ENCODE results near the gene GDF2.

The GDF2 gene

GRCh38 chr10:47335906-47336305, 13.7 kb downstream of the GDF2 start:
- DNase-seq, result no peak

GRCh38 chr10:47336387-47337134, 14.3 kb downstream of the GDF2 start:
- no peak for DNase-seq

GRCh38 chr10:47337310-47337709, 15.1 kb downstream of the GDF2 start:
- no peak for DNase-seq

- DNase-seq, result no peak
Observed at GRCh38 chr10:47339186-47339735, 17.0 kb downstream of the GDF2 start.

GRCh38 chr10:47339759-47340607, 17.7 kb downstream of the GDF2 start:
- DNase-seq, result no peak

GRCh38 chr10:47340608-47341170, 18.4 kb downstream of the GDF2 start:
- no peak for DNase-seq

- no peak for DNase-seq
Observed at GRCh38 chr10:47344996-47345870, 23.0 kb downstream of the GDF2 start.

GRCh38 chr10:47346581-47347302, 24.5 kb downstream of the GDF2 start:
- no peak for DNase-seq

- no peak for DNase-seq
Observed at GRCh38 chr10:47347303-47347675, 25.0 kb downstream of the GDF2 start.

- DNase-seq, result no peak
Observed at GRCh38 chr10:47348138-47348651, 25.9 kb downstream of the GDF2 start, which contains the start of gene RBP3. Gene RBP3 (plus strand): TSS chr10:47348363. CDS start chr10:47348485, 122 bp downstream.

GRCh38 chr10:47348661-47349470, 26.6 kb downstream of the GDF2 start:
- no peak for DNase-seq

- DNase-seq, result no peak
Observed at GRCh38 chr10:47349516-47349915, 27.3 kb downstream of the GDF2 start.

- DNase-seq, result no peak
Observed at GRCh38 chr10:47349941-47350371, 27.7 kb downstream of the GDF2 start.

- no peak for DNase-seq
Observed at GRCh38 chr10:47350671-47351640, 28.7 kb downstream of the GDF2 start.

- DNase-seq, result no peak
Observed at GRCh38 chr10:47351899-47352815, 29.9 kb downstream of the GDF2 start.

- DNase-seq, result no peak
Observed at GRCh38 chr10:47353351-47353750, 31.1 kb downstream of the GDF2 start.

GRCh38 chr10:47354165-47354564, 31.9 kb downstream of the GDF2 start:
- DNase-seq, result no peak

GRCh38 chr10:47354900-47355299, 32.6 kb downstream of the GDF2 start:
- no peak for DNase-seq

Measured in COR-L47 (cell line).